ENCODE measurements around the gene NECTIN4. TPM values are rescaled to one million over a fixed set of nuclear protein-coding genes. Genes with fewer than 3 reads are reported as not detected.

Gene NECTIN4
- total and polyA plus RNA-seq, 2 of the 13 experiments (the other 11 are each of a cell fraction or from before 2014, with no cell fraction given), result 5.9 to 12.4 TPM

DNA sequence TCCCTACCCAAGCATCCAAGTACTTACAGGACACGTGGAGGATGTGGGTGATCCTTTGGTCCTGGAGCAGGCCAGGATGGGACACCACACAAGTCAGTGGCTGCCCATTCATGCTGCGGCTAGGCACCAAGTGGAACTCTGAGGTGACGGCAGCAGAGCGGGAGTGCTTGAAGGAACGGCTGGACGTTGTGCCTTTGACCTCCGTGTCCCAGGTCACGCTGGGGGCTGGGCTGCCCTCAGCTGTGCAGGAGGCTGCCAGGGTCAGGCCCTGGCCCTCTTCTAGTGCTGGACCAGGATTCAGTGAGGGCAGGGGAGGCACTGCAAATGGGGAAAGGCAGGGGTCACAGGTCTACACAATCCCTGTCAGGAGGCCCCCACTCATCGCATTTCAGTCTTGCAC is 11.9 kb downstream of the NECTIN4 start:
- 8% methylated on average over 2 of the region's 9 CpGs for WGBS (ENCODE audit: low lambda C conversion rate)
- ATAC-seq (no peak), FAIRE-seq (no peak), DNase-seq (ENCODE audit: low spot score) (no peak)
- in situ Hi-C loops (cut with HindIII; ENCODE audit: extremely low pct_ligation_motif_present, low pct_unique_long_range_greater_than_20kb), result no loop called here
- no peaks in the 10 kb centered on the region for H3K36me3 ChIP-seq (replicated peaks in 1 of 2; ENCODE audit: control insufficient read depth in 1 of 2, insufficient read depth in 2 of 2, low read length in 2 of 2)
- no peaks in the 10 kb centered on the region for H3K79me2 ChIP-seq (ENCODE audit: insufficient read depth, low read length)
- H3K9ac ChIP-seq (ENCODE audit: insufficient read depth, low read depth, low read length), result no peak overlapping the region
- no peak overlapping the region for H3K27ac ChIP-seq (ENCODE audit: extremely low read length, insufficient read depth, low read length)
- no peaks in the 10 kb centered on the region; a peak in 1 of 5 replicates for H3K27me3 ChIP-seq (ENCODE audit: control insufficient read depth in 1 of 2, insufficient read depth in 2 of 2, low read length in 2 of 2)
- no peaks in the 10 kb centered on the region for H4K20me1 ChIP-seq (ENCODE audit: insufficient read depth, low read length)
- intact Hi-C loops (cut with micrococcal nuclease; ENCODE audit: unreplicated experiment), result no loop called here
- no peak overlapping the region; a peak in 1 of 6 replicates for H3K4me3 ChIP-seq (replicated peaks in 1 of 3; ENCODE audit: insufficient read depth in 1 of 3, low read depth in 2 of 3, low read length in 3 of 3)
- POLR2A ChIA-PET, result no interaction called here
- CTCF ChIA-PET (ENCODE audit: low intra/inter-chr PET ratio, low total read pairs), result no interaction called here
- peak overlapping the region; percentile 50 for H3K4me2 ChIP-seq (ENCODE audit: low read depth, low read length)
- no TSS peak for BruUV-seq (replicated peaks)
- H2AFZ ChIP-seq (ENCODE audit: low read length), result no peak overlapping the region
- H3K4me1 ChIP-seq (ENCODE audit: insufficient read depth, low read length), result peaks cover 34% of the 10 kb centered on the region
- H3K9me3 ChIP-seq (ENCODE audit: low read length), result no peaks in the 10 kb centered on the region
- TF ChIP-seq, protein P1, sequence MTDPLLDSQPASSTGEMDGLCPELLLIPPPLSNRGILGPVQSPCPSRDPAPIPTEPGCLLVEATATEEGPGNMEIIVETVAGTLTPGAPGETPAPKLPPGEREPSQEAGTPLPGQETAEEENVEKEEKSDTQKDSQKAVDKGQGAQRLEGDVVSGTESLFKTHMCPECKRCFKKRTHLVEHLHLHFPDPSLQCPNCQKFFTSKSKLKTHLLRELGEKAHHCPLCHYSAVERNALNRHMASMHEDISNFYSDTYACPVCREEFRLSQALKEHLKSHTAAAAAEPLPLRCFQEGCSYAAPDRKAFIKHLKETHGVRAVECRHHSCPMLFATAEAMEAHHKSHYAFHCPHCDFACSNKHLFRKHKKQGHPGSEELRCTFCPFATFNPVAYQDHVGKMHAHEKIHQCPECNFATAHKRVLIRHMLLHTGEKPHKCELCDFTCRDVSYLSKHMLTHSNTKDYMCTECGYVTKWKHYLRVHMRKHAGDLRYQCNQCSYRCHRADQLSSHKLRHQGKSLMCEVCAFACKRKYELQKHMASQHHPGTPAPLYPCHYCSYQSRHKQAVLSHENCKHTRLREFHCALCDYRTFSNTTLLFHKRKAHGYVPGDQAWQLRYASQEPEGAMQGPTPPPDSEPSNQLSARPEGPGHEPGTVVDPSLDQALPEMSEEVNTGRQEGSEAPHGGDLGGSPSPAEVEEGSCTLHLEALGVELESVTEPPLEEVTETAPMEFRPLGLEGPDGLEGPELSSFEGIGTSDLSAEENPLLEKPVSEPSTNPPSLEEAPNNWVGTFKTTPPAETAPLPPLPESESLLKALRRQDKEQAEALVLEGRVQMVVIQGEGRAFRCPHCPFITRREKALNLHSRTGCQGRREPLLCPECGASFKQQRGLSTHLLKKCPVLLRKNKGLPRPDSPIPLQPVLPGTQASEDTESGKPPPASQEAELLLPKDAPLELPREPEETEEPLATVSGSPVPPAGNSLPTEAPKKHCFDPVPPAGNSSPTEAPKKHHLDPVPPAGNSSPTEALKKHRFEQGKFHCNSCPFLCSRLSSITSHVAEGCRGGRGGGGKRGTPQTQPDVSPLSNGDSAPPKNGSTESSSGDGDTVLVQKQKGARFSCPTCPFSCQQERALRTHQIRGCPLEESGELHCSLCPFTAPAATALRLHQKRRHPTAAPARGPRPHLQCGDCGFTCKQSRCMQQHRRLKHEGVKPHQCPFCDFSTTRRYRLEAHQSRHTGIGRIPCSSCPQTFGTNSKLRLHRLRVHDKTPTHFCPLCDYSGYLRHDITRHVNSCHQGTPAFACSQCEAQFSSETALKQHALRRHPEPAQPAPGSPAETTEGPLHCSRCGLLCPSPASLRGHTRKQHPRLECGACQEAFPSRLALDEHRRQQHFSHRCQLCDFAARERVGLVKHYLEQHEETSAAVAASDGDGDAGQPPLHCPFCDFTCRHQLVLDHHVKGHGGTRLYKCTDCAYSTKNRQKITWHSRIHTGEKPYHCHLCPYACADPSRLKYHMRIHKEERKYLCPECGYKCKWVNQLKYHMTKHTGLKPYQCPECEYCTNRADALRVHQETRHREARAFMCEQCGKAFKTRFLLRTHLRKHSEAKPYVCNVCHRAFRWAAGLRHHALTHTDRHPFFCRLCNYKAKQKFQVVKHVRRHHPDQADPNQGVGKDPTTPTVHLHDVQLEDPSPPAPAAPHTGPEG (CRISPR knock-in tag; IDR thresholded peaks at IDR 0.05), result no peak
- TF ChIP-seq TCF7L2 (IDR thresholded peaks at IDR 0.05; ENCODE audit: low read depth, low read length) (no peak), ZSCAN31 (CRISPR knock-in tag; IDR thresholded peaks at IDR 0.05; ENCODE audit: low read depth) (no peak), TMF1 (CRISPR knock-in tag; IDR thresholded peaks at IDR 0.05; ENCODE audit: low read depth) (no peak), ZNF768 (CRISPR knock-in tag; IDR thresholded peaks at IDR 0.05) (no peak), ZNF629 (CRISPR knock-in tag; conservative IDR thresholded peaks at IDR 0.05) (no peak), FOXO1 (CRISPR knock-in tag; IDR thresholded peaks at IDR 0.05) (no peak), ZFP36L1 (CRISPR knock-in tag; IDR thresholded peaks at IDR 0.05) (no peak), ZNF343 (CRISPR knock-in tag; IDR thresholded peaks at IDR 0.05) (no peak), MIXL1 (CRISPR knock-in tag; IDR thresholded peaks at IDR 0.05) (no peak), NONO (IDR thresholded peaks at IDR 0.05) (no peak), NONO (CRISPR knock-in tag; conservative IDR thresholded peaks at IDR 0.05) (no peak)
- TF ChIP-seq, protein P2, sequence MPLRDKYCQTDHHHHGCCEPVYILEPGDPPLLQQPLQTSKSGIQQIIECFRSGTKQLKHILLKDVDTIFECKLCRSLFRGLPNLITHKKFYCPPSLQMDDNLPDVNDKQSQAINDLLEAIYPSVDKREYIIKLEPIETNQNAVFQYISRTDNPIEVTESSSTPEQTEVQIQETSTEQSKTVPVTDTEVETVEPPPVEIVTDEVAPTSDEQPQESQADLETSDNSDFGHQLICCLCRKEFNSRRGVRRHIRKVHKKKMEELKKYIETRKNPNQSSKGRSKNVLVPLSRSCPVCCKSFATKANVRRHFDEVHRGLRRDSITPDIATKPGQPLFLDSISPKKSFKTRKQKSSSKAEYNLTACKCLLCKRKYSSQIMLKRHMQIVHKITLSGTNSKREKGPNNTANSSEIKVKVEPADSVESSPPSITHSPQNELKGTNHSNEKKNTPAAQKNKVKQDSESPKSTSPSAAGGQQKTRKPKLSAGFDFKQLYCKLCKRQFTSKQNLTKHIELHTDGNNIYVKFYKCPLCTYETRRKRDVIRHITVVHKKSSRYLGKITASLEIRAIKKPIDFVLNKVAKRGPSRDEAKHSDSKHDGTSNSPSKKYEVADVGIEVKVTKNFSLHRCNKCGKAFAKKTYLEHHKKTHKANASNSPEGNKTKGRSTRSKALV (CRISPR knock-in tag; IDR thresholded peaks at IDR 0.05), result no peak
- TF ChIP-seq, protein P3, sequence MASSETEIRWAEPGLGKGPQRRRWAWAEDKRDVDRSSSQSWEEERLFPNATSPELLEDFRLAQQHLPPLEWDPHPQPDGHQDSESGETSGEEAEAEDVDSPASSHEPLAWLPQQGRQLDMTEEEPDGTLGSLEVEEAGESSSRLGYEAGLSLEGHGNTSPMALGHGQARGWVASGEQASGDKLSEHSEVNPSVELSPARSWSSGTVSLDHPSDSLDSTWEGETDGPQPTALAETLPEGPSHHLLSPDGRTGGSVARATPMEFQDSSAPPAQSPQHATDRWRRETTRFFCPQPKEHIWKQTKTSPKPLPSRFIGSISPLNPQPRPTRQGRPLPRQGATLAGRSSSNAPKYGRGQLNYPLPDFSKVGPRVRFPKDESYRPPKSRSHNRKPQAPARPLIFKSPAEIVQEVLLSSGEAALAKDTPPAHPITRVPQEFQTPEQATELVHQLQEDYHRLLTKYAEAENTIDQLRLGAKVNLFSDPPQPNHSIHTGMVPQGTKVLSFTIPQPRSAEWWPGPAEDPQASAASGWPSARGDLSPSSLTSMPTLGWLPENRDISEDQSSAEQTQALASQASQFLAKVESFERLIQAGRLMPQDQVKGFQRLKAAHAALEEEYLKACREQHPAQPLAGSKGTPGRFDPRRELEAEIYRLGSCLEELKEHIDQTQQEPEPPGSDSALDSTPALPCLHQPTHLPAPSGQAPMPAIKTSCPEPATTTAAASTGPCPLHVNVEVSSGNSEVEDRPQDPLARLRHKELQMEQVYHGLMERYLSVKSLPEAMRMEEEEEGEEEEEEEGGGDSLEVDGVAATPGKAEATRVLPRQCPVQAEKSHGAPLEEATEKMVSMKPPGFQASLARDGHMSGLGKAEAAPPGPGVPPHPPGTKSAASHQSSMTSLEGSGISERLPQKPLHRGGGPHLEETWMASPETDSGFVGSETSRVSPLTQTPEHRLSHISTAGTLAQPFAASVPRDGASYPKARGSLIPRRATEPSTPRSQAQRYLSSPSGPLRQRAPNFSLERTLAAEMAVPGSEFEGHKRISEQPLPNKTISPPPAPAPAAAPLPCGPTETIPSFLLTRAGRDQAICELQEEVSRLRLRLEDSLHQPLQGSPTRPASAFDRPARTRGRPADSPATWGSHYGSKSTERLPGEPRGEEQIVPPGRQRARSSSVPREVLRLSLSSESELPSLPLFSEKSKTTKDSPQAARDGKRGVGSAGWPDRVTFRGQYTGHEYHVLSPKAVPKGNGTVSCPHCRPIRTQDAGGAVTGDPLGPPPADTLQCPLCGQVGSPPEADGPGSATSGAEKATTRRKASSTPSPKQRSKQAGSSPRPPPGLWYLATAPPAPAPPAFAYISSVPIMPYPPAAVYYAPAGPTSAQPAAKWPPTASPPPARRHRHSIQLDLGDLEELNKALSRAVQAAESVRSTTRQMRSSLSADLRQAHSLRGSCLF (CRISPR knock-in tag; IDR thresholded peaks at IDR 0.05; ENCODE audit: borderline replicate concordance), result no peak

All from HepG2 (cell line).